ENCODE measurements around the gene IP6K3.

IP6K3 gene

DNA sequence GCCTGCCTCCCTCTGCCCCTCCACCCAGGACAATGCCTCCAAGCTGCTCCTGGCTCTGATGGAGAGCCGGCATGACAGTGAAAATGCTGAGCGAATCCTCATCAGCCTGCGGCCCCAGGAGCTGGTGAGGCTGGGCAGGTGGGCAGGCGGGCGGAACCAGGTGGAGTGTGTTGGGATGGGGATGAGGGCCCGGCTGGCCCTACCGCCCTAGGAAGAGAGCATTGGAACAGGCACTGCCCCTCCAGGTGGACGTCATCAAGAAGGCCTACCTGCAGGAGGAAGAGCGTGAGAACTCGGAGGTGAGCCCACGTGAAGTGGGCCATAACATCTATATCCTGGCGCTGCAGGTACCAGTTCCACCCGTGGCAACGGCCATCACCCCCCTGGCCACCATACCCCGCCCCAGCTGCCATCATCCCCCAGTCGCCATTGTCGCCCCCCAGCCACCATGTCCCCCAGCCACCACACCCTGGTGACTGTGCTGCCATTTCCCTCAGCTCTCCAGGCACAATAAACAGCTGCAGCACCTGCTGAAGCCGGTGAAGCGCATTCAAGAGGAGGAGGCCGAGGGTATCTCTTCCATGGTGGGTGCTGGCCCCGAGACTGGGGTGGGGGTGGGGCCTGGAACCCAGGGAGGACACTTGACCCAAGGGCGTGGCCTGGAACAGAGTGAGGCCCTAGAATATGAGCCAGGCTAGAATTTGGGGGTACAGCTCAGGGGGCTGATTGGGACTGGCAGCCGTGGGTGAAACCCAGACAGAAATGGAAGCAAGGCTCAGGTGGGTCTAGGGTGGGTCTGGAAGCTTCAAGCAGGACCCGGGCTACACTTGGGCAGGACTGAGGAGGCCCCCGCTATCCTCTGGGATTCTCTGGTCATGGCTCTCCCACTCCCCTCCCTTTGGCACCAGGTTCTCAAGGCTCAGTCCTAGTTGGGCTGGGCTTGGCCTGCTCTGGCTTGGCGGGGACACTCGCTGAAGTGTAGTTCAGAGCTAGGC is 59.4 kb downstream of the IP6K3 start:
- no peak for DNase-seq

DNA sequence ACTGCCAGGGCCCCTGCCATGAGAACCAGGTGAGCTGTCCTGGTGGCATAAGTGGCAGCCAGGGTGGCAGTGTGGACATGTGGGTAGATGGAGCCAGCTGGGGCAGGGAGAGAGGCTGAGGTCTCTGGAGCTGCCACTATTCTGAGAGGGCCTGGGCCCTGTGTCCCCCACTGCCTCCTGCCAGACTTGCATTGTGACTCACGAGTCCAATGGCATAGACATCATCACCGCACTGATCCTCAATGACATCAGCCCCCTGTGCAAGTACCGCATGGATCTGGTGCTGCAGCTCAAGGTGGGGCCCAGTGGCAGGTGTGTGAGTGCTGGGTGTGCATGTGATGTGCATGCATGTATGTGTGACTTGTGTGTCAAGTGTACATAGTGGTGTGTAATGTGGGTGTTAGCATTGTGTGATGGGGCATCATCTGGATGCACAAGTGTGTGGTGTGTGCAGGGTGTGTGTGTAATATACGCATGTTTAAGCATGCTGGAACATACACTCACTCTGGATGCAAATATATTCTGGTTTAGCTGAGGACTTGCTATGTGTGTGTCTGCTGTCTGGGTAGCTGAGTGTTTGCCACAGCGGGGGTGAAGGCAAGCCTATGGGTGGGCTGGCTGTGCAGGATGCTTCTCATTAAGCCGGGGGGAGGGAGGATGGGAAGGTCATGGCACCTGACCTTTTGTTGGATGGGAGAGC is 60.3 kb downstream of the IP6K3 start:
- DNase-seq = no peak

DNA sequence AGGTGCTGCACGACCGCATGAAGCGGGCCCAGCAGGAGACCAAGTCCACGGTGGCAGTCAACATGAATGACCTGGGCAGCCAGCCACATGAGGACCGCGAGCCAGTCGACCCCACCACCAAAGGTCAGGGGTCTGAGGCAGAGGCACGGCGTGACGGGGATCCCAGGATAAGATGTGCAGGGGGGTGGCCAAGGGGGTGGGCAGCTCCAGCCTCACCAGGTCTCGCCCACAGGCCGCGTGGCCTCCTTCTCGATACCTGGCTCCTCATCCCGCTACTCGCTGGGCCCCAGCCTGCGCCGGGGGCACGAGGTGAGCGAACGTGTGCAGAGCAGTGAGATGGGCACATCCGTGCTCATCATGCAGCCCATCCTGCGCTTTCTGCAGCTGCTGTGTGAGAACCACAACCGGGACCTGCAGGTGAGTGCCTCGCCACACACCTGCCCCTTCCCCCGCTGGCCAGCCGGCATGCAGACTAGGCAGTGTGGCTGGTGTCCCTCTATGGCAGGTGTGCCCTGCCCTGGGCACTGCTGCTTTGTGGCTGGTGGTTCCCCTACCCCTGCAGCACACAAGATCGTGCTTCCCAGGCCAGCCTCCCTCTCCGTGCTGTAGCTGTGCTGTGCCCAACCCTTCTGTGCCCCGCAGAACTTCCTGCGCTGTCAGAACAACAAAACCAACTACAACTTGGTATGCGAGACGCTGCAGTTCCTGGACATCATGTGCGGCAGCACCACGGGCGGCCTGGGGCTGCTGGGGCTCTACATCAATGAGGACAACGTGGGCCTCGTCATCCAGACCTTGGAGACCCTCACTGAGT is 61.1 kb downstream of the IP6K3 start:
- no peak for DNase-seq

DNA sequence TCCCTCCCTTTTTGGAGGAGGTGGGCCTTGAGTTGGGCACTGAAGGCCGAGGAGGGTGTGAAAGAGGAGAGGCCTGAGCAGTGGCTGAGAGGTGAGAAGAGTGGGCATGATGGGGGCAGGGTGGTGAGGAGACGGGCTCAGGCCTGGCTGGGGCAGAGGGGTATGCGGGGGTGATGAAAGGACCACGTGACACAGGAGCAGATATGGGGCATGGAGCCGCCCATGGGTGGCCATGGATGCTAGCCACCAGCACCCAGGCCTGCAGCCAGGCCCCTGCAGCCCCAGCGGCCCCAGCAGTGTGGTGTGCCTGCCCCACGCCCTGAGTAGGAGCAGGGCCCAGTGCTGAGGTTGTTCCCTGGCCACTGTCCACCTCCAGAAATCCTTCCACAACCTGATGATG is 61.7 kb downstream of the IP6K3 start:
- no peak for DNase-seq

DNA sequence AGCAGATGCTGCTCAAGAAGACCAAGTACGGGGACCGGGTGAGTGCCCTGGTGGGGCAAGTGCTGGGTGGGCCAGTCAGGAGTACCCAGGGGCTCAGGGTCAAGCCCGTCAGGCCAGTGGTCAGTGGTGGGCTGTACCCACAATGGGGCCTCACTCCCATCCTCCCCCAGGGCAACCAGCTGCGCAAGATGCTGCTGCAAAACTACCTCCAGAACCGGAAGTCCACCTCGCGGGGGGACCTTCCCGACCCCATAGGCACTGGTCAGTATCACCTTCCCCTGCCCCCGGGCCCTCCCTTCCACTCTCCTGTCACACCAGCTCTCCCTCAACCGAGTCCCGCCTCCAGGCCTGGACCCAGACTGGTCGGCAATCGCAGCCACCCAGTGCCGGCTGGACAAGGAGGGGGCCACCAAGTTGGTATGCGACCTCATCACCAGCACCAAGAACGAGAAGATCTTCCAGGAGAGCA is 62.2 kb downstream of the IP6K3 start:
- no peak for DNase-seq

DNA sequence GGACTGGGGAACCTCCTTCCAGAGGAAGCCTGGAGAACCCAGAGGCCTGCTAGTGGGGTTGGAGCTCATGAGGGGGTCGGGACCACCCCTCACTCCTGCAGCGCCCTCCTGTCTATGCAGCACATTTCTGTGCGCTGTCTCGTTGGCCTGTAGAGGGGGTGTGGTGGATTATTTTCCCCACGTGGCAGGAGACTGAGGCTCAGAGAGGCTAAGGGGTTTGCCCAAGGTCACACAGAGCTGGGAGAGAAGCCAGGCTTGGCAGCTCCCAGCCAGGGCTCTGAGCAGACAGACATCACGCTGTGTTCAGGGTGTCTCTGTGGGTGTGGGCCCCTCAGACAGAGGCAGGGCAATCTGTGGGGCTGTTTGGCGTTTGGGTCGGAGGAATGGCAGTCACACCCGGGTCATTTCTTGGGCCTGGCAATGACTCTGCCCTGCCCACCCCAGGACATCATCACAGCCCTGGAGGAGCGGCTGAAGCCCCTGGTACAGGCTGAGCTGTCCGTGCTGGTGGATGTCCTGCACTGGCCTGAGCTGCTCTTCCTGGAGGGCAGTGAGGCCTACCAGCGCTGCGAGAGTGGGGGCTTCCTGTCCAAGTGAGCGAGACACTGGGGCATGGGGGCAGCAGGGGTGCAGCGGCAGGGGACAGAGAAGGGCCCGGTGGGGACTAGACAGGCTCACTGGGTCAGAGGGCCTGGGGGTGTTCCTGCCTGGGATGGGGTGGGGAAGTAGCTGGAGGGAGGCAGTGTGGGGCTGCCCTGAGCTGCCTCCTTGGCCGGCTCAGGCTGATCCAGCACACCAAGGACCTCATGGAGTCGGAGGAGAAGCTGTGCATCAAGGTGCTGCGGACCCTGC is 62.9 kb downstream of the IP6K3 start:
- no peak for DNase-seq

DNA sequence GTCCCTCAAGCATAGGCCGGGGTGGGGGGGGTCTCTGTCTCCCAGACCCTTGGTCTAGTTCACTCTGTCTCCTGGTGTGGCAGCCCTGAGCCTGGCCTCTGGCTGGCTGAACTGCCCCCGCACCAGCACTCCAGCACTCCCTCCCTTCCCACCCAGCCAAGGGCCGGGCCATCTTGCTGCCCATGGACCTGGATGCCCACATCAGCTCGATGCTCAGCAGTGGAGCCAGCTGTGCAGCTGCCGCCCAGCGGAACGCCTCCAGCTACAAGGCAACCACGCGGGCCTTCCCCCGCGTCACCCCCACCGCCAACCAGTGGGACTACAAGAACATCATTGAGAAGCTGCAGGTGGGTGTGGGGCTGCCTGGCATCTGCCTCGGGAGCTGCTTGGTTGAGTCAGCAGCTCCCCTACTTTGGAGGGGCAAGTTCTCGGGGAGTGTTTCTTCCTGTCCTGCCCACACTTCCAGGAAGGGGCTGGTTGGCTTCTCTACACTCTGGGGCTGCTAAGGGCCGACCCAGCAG is 63.6 kb downstream of the IP6K3 start:
- no peak for DNase-seq

DNA sequence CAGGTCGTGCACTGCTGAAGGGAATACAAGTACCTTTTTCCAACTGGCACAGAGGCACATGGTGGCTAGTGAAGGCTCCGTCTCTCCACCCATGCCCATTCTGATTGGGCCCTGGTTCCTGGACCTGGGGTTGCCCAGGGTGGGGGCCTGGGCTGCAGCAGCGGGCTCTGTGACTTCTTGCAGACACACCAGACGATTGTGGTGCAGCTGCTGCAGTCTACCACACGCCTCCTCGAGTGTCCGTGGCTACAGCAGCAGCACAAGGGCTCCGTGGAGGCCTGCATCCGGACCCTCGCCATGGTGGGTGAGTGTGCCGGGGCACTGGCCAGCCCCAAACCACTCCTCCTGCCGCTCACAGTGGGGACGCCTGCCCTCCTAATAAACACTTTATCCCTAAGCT is 64.4 kb downstream of the IP6K3 start:
- no peak for DNase-seq

DNA sequence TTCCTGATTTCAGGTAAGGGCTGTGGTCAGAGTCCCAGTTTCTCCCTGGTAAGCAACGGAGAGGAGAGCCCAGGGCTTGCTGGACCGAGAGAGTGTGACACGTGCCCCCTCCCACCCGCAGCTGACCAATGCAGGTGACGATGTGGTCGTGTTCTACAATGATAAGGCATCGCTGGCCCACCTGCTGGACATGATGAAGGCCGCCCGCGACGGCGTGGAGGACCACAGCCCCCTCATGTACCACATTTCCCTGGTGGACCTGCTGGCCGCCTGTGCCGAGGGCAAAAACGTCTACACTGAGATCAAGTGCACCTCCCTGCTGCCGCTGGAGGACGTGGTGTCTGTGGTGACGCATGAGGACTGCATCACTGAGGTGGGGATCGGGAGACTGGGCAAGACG is 66.9 kb downstream of the IP6K3 start:
- DNase-seq = no peak

DNA sequence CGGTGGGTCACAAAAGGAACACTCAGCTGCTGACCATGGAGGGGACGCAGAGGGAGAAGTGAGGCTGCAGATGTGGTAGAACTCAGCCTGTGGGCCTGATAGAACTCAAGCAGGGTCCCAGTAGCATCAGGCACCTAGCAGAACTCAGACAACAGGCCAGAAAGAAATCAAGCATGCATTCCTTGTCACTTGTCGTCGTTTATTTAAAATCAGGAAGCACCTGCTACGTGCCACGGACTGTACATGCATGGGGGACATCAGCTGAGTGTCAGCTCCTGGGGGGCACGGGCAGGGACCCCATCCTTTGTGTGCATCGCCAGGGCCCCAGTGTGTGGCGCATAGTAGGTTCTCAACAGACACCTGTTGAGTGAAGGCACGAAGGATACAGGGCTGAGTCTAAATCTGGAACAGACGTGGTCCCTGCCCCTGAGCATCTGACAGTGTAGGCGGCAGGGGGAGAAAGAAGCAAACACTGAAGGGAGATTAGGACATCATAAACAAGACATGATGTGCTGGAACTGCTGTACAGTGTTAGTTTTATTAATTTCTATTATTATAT is 67.7 kb downstream of the IP6K3 start:
- no peak for DNase-seq

DNA sequence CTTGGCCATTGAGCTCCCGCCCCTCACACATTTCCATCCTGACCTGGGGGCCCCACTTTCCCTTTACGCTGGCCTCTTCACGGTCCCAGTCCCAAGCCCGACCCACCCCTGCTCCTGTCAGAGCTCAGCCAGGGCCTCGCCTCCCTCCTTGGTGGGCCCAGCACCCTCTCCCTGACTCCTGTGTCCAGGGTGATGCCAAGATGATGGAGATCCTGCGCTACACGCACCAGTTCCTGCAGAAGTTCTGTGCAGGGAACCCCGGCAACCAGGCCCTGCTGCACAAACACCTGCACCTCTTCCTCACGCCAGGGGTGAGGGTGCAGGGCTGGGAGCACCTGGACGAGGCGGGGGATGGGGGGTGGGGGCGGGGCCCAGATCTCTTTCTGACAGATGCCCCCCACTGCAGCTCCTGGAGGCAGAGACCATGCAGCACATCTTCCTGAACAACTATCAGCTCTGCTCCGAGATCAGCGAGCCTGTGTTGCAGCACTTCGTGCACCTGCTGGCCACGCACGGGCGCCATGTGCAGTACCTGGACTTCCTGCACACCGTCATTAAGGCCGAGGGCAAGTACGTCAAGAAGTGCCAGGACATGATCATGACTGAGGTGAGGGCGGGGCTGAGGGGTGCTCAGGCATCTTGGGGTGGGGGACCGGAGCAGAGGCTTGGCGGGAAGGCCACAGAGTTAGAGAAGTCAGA is 68.3 kb downstream of the IP6K3 start:
- DNase-seq = no peak

DNA sequence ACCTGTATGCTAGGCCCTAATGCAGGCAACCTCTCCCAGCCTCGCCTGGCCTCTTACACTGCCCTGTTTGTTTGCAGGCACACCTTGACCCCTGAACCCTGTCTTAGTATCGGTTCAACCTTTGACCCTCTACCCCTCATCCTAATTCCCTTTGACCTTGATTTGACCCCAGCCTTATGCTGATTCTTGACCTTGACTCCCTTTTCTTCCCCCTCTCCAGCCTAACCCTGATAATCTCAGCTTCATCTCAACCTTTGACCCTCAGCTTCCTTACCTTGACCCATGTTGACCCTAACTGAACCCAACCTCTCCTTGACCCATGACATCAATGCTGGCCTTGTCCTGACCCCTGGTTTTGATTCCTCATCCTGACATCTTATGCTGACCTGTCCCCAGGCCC is 69.0 kb downstream of the IP6K3 start:
- no peak for DNase-seq

DNA sequence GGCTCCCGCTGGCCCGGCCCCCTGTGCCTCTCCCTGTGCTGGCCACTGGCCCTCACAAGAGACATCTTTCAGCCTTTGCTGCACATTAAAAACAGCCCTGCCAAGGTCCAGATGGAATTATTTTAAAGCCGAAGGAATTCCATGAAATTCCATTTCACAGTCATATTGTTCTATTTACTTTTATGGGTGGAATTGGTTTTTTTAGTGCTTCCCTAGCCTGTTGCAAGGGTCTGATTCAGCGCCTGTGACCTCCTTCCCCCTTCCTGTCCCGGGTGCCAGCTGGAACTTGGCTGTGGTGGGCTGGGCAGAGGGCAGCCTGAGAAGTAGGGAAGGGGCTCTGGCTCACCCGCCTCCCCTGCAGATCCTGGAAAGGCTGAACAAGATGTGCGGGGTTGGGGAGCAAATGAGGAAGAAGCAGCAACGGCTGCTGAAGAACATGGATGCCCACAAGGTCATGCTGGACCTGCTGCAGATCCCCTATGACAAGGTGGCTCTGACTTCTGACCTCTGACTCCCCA is 69.5 kb downstream of the IP6K3 start:
- no peak for DNase-seq

DNA sequence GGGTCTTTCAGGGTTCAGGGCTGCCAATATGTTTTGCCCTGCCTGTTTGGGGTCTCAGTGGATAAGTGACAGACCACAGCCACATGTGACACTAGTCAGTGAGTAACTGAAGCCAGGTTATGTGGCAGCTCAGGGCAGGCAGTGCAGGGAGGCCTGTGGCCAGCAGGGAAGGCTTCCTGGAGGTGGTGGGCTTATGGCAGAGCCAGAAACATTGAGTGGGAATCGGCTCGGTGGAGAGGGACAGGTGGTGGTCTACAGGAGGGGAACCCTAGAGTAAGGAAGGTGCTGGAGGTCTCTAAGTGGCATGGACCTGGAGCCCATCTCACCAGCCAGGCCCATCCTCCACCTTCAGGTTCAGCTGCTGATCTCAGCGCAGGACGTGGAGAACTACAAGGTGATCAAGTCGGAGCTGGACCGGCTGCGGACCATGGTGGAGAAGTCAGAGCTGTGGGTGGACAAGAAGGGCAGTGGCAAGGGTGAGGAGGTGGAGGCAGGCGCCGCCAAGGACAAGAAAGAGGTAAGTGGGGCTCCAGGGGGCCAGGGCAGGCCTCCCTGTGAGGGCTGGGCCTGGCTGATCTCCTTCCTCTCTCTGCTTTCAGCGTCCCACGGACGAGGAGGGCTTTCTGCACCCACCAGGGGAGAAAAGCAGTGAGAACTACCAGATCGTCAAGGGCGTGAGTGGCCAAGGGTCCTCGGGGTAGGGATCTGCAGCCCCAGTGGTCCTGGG is 70.1 kb downstream of the IP6K3 start:
- DNase-seq = no peak

DNA sequence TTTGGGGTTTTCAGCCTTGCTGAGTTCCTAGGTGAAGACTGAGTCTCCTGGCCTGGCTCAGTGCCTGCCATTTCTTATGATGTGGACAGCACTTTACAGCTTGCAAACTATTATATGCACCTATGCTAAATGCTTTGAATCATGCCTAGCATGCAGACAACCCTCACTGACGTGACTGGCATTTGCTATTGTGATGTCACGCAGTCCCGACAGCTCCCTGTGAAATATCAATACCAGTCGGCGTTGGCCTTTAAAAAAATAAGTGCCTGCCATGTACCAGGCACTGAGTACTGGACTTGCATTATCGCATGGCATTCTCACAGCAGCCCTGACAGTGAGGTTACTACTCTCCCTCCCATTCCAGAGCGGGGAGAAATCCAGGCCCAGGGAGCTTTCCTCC is 70.7 kb downstream of the IP6K3 start:
- DNase-seq = no peak

DNA sequence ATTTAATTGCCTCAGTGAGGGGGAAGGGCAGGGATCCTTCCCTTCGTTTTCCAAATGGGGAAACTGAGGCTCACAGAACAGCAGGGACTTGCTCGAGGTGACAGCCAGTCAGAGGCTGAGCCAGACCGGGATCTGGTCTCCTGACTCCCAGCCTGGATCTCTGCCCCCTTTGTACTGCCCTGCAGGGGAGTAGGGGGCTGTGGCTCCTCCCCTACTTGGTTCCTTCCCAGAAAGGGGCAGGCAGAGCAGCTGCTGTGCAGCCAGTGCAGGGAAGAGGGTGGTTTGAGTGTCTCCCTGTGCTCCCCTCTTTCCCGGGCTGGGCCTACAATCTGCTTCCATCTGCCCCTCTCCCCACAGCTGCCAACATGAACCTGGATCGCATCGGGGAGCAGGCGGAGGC is 72.9 kb downstream of the IP6K3 start:
- DNase-seq = no peak

DNA sequence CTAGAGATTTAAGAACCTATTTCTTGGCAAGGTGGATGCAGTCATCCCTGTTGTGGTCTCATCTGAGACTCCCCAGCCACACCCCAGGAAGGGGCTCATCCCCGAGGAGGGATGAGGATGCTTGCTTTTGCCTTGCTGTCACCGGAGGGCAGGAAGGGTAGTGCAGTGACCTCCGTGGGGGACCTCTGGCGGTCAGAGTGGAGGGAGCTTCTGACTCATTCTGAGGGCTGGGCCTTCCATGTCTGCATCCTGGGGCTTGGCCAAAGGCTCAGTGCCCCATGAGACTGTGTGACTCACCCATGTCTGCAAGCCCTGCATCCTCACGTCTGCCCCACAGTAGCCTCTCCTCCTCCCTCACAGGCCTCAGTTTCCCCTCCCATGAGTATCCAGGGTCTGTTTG is 73.9 kb downstream of the IP6K3 start:
- no peak for DNase-seq

DNA sequence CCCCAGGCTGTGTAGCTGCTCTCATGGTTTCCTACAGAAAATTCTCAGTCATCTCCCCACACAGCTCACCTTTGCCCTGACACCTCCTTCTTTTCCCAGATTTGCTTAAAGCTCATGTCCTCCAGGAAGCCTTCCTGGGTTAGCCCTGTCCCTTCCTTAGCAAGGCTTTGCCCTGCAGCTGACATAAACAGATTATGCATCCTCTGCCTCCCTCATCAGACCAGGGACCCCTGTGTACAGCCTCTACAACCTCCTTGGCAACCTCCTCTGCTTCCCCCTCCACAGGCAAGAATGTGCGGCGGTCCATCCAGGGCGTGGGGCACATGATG is 75.0 kb downstream of the IP6K3 start:
- DNase-seq = no peak
